Stimulated activated CD8-positive, alpha-beta memory T cell treated with anti-CD3 and anti-CD28 coated beads, Interleukin-4, amount 100 ng/mL, for 24 hours (primary cell): ENCODE measurements around the gene CLNK.

ENCODE experiments used
- DNase-seq: peaks from one replicate; pipeline ENCODE4 v3.0.0-alpha.2; 2020; ENCODE audit warnings: low read depth

The CLNK gene

DNA sequence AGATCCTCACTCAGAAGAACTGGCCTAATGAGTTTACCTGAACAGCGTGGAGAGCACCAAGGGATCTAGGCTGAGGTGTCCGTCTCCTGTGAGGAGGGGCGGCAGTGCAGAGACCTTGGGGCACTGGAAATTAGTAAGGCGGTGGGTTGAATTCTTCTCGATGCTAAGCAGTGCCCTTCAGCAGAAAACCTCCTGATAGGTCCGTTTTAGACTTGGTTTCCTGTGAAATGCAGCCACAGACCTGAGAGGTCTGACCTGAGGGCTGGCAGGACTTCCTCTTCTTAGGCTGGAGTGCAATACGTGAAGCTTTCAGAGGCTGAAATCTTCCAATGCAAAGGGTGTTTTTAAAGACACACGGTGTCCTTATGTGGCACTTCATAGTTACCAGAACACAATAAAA lies at the start of gene CLNK:
Gene CLNK, minus strand, starts transcription at position 138 of the 400 bp plus-strand sequence. CDS start 16,899 bp downstream, outside the sequence.
- DNase-seq = no peak

GRCh38 chr4:10733481-10734062 lies 49.0 kb upstream of the CLNK start:
- no peak for DNase-seq

GRCh38 chr4:10732914-10733415 lies 48.4 kb upstream of the CLNK start:
- no peak for DNase-seq

DNA sequence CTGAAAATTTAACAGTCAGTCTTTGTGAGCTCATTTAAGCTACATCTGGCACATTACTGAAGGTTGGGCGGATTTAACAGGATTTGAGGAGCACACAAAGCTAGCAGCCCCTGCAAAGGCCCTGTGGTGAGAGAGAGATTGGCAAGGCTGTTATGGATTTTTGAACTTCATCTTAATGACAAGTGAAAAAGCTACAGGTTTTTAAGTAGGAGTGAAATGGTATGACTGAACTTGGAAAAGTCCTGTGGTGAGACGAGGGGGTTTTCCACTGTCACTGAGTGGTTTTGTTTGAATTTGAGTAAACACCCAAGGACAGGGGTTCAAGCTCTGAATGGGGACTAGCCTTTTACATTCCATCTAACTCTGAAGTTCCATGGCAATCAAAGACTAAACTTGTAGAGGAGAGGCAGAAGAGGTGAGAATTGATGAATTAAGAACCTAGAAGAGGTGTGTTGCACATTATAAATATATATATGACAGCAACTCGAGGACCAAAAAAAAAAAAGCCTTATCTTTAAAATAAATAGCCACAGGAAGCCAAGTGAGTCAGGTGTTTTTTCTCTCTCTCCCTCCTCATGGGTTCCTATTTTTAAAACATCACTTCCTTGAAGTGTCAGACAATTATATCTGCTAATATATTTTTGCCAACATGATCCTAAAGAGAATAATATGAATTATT lies 47.8 kb upstream of the CLNK start:
- no peak for DNase-seq

- DNase-seq = no peak
These were observed 47.1 kb upstream of the CLNK start for GRCh38 chr4:10731690-10732089.

GRCh38 chr4:10731162-10731561 lies 46.6 kb upstream of the CLNK start:
- no peak for DNase-seq

DNA sequence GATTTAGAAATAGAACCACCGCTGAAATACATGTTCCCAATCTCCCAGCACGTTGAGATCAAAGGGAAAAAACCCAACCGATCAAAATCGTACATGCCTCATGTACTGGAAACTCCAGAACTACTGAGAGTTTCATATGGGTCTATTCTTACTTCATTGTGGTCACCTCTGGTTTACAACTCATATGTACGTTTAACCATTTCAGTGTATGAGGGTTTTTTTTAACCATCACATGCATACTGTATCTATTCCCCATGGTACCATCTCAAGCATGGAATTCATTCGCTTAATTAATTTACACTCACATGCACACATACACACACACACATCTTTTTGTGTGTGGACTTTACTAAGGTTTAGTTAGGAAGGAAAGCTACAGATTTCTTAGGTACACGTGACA lies 46.0 kb upstream of the CLNK start:
- no peak for DNase-seq

- DNase-seq = no peak
These were observed 45.5 kb upstream of the CLNK start for GRCh38 chr4:10730019-10730418.

- DNase-seq = no peak
These were observed 44.8 kb upstream of the CLNK start for GRCh38 chr4:10729366-10729765.

DNA sequence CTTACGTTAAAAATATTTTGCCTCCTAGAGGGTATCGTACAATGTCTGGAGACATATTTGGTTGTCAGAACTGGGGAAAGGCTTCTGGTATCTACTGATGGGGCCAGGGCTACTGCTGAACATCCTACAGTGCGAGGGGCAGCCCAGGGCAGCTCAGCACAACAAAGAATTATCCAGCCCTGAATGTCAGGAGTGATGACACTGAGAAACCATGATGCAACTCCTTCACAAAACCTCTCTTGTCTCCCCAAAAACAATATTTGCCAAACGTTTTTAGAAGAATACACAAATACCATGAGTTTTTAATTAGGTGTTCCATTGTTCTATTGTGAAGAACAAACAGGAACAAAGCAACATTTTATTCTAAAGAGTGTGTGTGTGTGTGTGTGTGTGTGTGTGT lies 43.4 kb upstream of the CLNK start:
- no peak for DNase-seq

- DNase-seq = no peak
These were observed 42.7 kb upstream of the CLNK start for GRCh38 chr4:10727140-10727880.

DNA sequence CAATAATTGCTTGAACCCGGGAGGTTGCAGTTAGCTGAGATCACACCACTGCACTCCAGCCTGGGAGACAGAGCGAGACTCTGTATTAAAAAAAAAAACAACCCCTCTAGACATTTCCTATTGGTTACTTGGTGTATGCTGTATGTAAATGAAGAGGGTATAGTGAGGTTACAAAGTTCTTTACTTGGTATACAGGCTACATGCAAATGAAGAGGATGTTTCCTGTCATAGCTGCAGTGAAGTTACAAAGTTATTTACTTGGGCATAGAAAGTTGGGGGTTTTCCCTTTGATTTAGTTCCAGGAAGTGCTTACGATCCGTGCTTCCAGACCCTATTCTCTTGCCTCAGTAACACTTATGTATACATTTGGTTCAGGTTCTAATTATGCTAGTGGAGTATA lies 38.4 kb upstream of the CLNK start:
- DNase-seq = no peak

DNA sequence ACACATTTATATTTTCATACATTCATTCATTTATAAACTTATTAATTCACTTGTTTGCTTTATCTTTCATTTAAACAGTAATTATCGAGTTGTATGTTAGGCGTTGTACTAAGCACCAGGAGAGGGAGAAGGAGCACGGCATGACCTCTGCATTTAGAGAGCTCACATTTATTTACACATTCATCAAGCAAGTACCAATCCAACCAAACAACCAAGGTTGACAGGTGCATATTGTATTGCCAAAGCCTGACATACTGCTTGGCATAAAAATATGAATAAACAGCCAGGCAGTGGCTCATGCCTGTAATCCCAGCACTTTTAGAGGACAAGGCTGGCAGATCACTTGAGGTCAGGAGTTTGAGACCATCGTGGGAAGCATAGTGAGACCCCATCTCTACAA lies 37.0 kb upstream of the CLNK start:
- DNase-seq = no peak

DNA sequence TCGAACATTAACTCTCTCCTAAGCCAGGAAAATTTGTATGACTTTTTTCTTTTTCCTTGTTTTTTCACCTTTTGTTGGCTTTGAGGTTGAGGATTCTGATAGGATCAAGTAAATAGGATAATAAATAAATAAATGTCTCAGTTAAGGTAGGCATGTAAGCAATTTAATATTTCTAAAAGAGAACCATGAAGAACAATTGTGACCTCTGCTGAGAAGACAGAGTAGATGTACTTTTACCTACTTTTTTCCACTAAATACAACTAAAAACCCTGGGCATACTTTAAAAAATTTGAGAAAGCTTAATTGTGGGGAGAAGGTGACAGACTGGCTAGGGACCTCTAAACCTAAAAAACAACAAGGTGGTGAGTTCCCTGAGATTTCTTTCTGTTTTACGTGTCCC lies 31.6 kb upstream of the CLNK start:
- DNase-seq = no peak

GRCh38 chr4:10715696-10716095 lies 31.1 kb upstream of the CLNK start:
- no peak for DNase-seq

DNA sequence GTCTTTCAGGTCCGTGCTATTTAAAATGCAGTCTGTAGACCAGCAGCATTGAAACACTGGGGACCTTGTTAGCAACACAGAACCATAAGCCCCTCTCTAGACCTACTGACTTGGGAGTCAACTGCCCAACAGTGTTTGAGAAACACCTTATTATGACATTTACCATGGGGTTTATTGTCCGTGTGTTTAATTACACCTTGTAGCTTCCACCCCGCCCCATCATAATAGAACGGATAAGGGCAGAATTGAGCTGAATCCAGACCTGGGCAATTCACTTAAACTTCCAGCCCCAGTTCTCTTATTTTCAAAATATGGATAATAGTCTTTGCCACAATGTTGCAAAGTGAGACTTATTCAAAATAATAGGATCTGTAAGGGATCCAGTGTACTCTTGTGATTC lies 30.6 kb upstream of the CLNK start:
- DNase-seq = no peak

DNA sequence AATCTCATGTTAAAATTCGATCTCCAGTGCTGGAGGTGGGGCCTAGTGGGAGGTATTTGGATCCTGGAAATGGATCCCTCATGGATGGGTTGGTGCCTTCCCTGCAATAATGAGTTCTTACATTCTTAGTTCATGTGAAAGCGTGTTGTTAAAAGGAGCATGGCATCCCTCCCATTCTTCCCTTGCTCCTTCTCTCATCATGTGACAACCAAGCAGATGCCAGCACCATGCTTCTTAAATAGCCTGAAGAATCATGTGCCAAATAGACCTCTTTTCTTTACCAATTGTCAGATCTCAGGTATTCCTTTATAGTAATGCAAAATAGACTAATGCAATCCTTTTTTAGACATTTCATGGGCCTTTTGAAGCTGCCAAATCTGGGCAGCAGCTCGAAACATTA lies 29.0 kb upstream of the CLNK start:
- no peak for DNase-seq

DNA sequence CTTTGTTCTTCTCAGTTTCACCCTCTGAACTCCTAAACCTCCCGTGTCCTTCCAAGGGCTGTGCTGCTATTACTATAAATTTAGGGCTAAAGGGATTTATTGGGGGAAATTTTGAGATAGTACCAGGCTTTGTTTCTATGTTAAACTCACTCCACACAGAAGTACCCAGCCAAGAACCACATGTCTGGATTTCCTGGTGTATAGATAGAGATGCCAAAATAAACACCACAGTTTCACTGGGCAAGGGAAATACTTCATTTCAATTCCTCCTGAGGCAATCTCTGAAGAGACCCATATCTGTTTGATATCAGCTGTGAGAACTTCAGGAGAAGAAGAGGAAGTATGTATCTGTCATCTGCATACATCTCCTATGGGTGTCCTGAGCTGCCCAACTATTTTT lies 21.7 kb upstream of the CLNK start:
- DNase-seq = no peak

DNA sequence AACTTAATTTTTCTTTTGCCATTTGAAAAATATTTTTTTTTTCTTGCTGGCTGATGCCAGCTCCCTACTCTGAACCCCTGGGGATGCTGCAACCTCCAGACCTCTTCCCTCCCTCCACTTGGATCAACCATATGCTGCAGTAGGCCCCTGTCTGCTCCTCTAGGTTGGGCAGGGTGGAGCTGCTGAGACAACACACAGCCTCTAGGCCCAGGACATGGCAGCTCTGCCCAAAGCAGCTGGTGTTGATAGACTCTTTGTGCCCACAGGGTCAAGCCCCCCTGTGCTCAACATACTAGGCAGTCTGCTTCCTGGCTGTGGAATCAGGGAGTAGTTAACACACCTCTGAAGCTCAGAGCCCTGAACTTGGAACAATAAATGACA lies 19.9 kb upstream of the CLNK start:
- DNase-seq = no peak

DNA sequence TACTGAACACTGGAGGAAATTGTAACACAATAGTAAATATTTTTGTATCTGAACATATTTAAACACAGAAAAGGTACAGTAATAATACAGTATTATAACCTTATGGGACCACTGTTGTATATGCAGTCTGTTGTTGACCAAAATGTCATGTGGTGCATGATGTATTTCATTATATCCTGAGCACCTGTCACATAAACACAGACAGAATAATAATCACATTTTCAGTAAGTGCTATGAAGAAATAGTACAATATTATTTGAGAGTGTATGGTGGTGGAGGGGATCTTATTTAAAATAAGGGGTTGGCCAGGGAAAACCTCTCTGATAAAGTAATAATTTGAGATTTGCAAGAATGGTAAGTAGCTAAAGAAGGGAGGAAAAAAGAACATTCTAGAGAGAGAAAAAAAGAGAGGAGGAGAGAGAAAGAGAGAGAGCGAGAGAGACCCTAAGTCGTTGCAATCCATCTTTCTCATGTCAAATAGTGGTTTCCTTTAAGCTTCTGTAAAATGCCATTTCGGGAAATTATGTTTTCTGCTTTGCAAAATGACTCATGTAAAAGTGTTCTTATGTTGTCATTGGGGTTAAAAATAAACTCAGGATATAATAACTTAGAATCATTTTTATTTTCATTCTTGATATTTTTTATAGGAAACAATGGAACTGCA lies 19.3 kb upstream of the CLNK start:
- DNase-seq = no peak

- no peak for DNase-seq
These were observed 18.6 kb upstream of the CLNK start for GRCh38 chr4:10703156-10703555.

- DNase-seq = no peak
These were observed 17.3 kb upstream of the CLNK start for GRCh38 chr4:10701702-10702460.
